Stomach (tissue), 4 donors: ENCODE measurements around the gene SDSL.

Experiments
- CTCF ChIP-seq, 7 experiments: fragments of 450-650 bp in 4 of 7; fragments of 200-600 bp in 3 of 7; sonication (generic) in 3 of 7; IDR thresholded peaks; one replicate each; pipeline ENCODE4 v1.5.1; 2016 to 2019; ENCODE audit warnings: antibody characterized with exemption in 7 of 7, control low read depth in 2 of 7, mild to moderate bottlenecking in 1 of 7
- POLR2A ChIP-seq, 4 donors: fragments of 450-650 bp; IDR thresholded peaks; one replicate each; pipeline ENCODE4 v1.6.1; 2016; ENCODE audit warnings: antibody characterized with exemption in 4 of 4, control low read depth in 2 of 4, mild to moderate bottlenecking in 1 of 4, moderate library complexity in 1 of 4
- POLR2AphosphoS5 ChIP-seq, 3 donors: sonication (generic); formaldehyde crosslinking; IDR thresholded peaks; one replicate each; pipeline ENCODE4 v1.6.1; 2016; ENCODE audit warnings: antibody characterized with exemption in 3 of 3

DNA sequence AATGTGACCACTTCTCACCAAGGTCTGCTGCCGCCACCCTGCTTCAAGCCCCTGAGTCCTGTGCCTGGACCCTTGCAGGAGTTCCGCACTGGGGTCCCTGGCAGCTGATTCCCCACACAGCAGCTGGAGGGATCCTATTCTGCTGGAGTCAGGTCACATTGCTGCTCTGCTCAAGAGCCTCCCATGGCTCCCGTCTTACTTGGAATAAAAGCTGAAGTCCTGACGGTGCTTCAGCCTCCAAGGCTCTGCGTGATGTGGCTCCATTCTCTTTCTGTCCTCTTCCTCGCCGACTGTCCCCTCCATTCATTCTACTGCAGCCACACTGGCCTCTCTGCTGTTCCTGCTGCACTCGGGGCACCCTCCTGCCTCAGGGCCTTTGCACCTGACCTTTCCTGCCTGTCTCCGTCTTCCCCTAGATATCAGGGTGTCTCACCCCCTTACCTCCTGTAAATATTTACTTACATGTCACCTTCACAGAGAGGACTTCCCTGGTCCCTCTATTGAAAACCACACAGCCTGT, 7.6 kb upstream of the SDSL start:
- no peak for TF ChIP-seq CTCF (IDR thresholded peaks at IDR 0.05)
- no peak for TF ChIP-seq POLR2AphosphoS5 (IDR thresholded peaks at IDR 0.05)
- no peak for TF ChIP-seq POLR2A (IDR thresholded peaks at IDR 0.05)
